HepG2 (cell line): ENCODE measurements around the gene PSMD4.

Source experiments
- AFF4 ChIP-seq: sonication (generic); formaldehyde crosslinking; IDR thresholded peaks from 2 replicates; pipeline ENCODE4 v1.4.0; 2020; ENCODE audit warnings: missing genetic modification reagents
- ATF2 ChIP-seq: sonication (generic); formaldehyde crosslinking; IDR thresholded peaks from 2 replicates; pipeline ENCODE4 v1.4.0; 2020; ENCODE audit warnings: missing genetic modification reagents
- BRCA1 ChIP-seq: sonication (generic); formaldehyde crosslinking; IDR thresholded peaks from 2 replicates; pipeline ENCODE4 v1.4.0; 2020; ENCODE audit warnings: missing genetic modification reagents
- CHD4 ChIP-seq: fragments of 200-600 bp; sonication (generic); IDR thresholded peaks from 2 replicates; pipeline ENCODE4 v1.7.0; 2017; ENCODE audit warnings: mild to moderate bottlenecking, low read length, borderline replicate concordance
- CTCF ChIP-seq: sonication (generic); formaldehyde crosslinking; IDR thresholded peaks from 2 replicates; pipeline ENCODE4 v1.5.0; 2020; ENCODE audit warnings: mild to moderate bottlenecking, missing genetic modification reagents, moderate library complexity
- EZH2 ChIP-seq: conservative IDR thresholded peaks from 2 replicates; pipeline ENCODE4 v1.6.1; 2012; ENCODE audit warnings: mild to moderate bottlenecking, low read depth, low read length, moderate library complexity
- POLR2A ChIP-seq, 2 experiments: IDR thresholded peaks; 2 replicates each; pipeline ENCODE4 v1.6.1; 2011; ENCODE audit warnings: low read depth in 2 of 2, low read length in 2 of 2, mild to moderate bottlenecking in 1 of 2, moderate library complexity in 1 of 2; ENCODE audit not compliant: insufficient read depth in 1 of 2
- SIN3A ChIP-seq: IDR thresholded peaks from 2 replicates; pipeline ENCODE4 v1.6.1; 2011; ENCODE audit warnings: low read depth, mild to moderate bottlenecking, control low read depth, low read length, borderline replicate concordance
- SP2 ChIP-seq: sonication (generic); formaldehyde crosslinking; IDR thresholded peaks from 2 replicates; pipeline ENCODE4 v1.5.1; 2020; ENCODE audit warnings: mild to moderate bottlenecking, missing genetic modification reagents

- TF ChIP-seq BRCA1 (CRISPR knock-in tag) = no peak
- no peak for TF ChIP-seq ATF2
- TF ChIP-seq AFF4 (CRISPR knock-in tag) = no peak
- no peak for TF ChIP-seq EZH2
- no peak for TF ChIP-seq SIN3A
- no peak for TF ChIP-seq POLR2A (IDR thresholded peaks at IDR 0.05; ENCODE audit: insufficient read depth in 1 of 2, low read depth in 2 of 2, low read length in 2 of 2)
- no peak for TF ChIP-seq CHD4
- TF ChIP-seq SP2 (CRISPR knock-in tag) = no peak
- TF ChIP-seq CTCF (CRISPR knock-in tag) = no peak
Observed at GRCh38 chr1:151266821-151267220, 12.3 kb downstream of the PSMD4 start.
